ENCODE measurements around the gene ATP5MK. TPM values are rescaled to one million over a fixed set of nuclear protein-coding genes. Genes with fewer than 3 reads are reported as not detected.
A peak's percentile ranks its signal among the peaks of the same experiment; 100 is the strongest.
"Not testable (repeated sequence)": the region's sequence is repeated elsewhere in the genome, so short reads cannot be mapped to it uniquely, and the experiment has no call there.

Gene ATP5MK
- total RNA-seq, 1 donor = 36.1 TPM

- DNase-seq (ENCODE audit: low read depth in 2 of 3, low spot score in 2 of 3) = no peak
Measured at GRCh38 chr10:103397191-103397825, 1.0 kb upstream of the ATP5MK start.

GRCh38 chr10:103396789-103397087 is 463 bp upstream of the ATP5MK start:
- no peak for DNase-seq (ENCODE audit: low read depth in 2 of 3, low spot score in 2 of 3)

GRCh38 chr10:103395754-103396066 is 565 bp downstream of the ATP5MK start:
- DNase-seq (ENCODE audit: low read depth in 2 of 3, low spot score in 2 of 3) = peak in 1 of 3 donors; percentile 9

GRCh38 chr10:103394180-103394579 is 2.1 kb downstream of the ATP5MK start:
- DNase-seq (ENCODE audit: low read depth in 2 of 3, low spot score in 2 of 3) = no peak

GRCh38 chr10:103382769-103383168 is 13.5 kb downstream of the ATP5MK start:
- DNase-seq (ENCODE audit: low read depth in 2 of 3, low spot score in 2 of 3) = no peak

GRCh38 chr10:103374263-103374662 is 22.0 kb downstream of the ATP5MK start:
- no peak for DNase-seq (ENCODE audit: low read depth in 2 of 3, low spot score in 2 of 3)

GRCh38 chr10:103373544-103373943 is 22.7 kb downstream of the ATP5MK start:
- no peak for DNase-seq (ENCODE audit: low read depth in 2 of 3, low spot score in 2 of 3)

- DNase-seq (ENCODE audit: low read depth in 2 of 3, low spot score in 2 of 3) = peak; percentile 75 to 97 (median 93)
Measured at GRCh38 chr10:103367782-103368518, 28.3 kb downstream of the ATP5MK start, which contains the start of gene TAF5. Gene TAF5 (plus strand): TSS chr10:103367976. CDS start chr10:103367990, 14 bp downstream.

GRCh38 chr10:103367379-103367781 is 28.9 kb downstream of the ATP5MK start:
- DNase-seq (ENCODE audit: low read depth in 2 of 3, low spot score in 2 of 3) = peak in 1 of 3 donors; percentile 9

- not testable (repeated sequence) for DNase-seq (ENCODE audit: low read depth in 2 of 3, low spot score in 2 of 3)
Measured at GRCh38 chr10:103360791-103361190, 35.5 kb downstream of the ATP5MK start.

GRCh38 chr10:103359493-103359892 is 36.8 kb downstream of the ATP5MK start:
- DNase-seq (ENCODE audit: low read depth in 2 of 3, low spot score in 2 of 3) = not testable (repeated sequence)

GRCh38 chr10:103355906-103356599 is 40.2 kb downstream of the ATP5MK start:
- DNase-seq (ENCODE audit: low read depth in 2 of 3, low spot score in 2 of 3) = no peak

- not testable (repeated sequence) for DNase-seq (ENCODE audit: low read depth in 2 of 3, low spot score in 2 of 3)
Measured at GRCh38 chr10:103354567-103354966, 41.7 kb downstream of the ATP5MK start.

- DNase-seq (ENCODE audit: low read depth in 2 of 3, low spot score in 2 of 3) = no peak
Measured at GRCh38 chr10:103353281-103353680, 43.0 kb downstream of the ATP5MK start.

GRCh38 chr10:103350517-103351260 is 45.6 kb downstream of the ATP5MK start, which contains the start of gene PCGF6:
Gene PCGF6 (minus strand): TSS chr10:103351140. CDS start chr10:103351066, 74 bp downstream.
- DNase-seq (ENCODE audit: low read depth in 2 of 3, low spot score in 2 of 3) = peak; percentile 51 to 79 (median 73)

GRCh38 chr10:103350175-103350516 is 46.1 kb downstream of the ATP5MK start:
- DNase-seq (ENCODE audit: low read depth in 2 of 3, low spot score in 2 of 3) = no peak

Other genes starting within 250 kb of the ATP5MK start
- gene NT5C2, start 203.2 kb downstream of the ATP5MK start, total RNA-seq = 82.9 TPM
- gene RPEL1, start 150.6 kb downstream of the ATP5MK start, total RNA-seq = 0.27 TPM
- gene INA, start 119.3 kb downstream of the ATP5MK start, total RNA-seq = not detected
- 4.0 TPM for gene PCGF6, start 45.3 kb downstream of the ATP5MK start, total RNA-seq
- 2.4 TPM for gene TAF5, start 28.5 kb downstream of the ATP5MK start, total RNA-seq
- gene PDCD11, start 151 bp upstream of the ATP5MK start, total RNA-seq = 35.0 TPM
- gene CALHM2, start 55.9 kb upstream of the ATP5MK start, total RNA-seq = 25.6 TPM
- gene CALHM1, start 62.4 kb upstream of the ATP5MK start, total RNA-seq = not detected
- gene CALHM3, start 82.8 kb upstream of the ATP5MK start, total RNA-seq = 0.27 TPM
- gene NEURL1, start 97.2 kb upstream of the ATP5MK start, total RNA-seq = 6.7 TPM